B cell (primary cell): ENCODE data around the gene CYTL1.

Experiments used
- CTCF ChIP-seq: fragments of 200-600 bp; IDR thresholded peaks from one replicate; pipeline ENCODE4 v1.8.0; 2022; ENCODE audit warnings: antibody characterized with exemption, mild to moderate bottlenecking
- EZH2 ChIP-seq: IDR thresholded peaks from 2 replicates; pipeline ENCODE4 v1.6.1; 2012; ENCODE audit warnings: borderline replicate concordance, low read depth, mild to moderate bottlenecking, moderate library complexity, low read length; ENCODE audit not compliant: insufficient read depth, poor library complexity, severe bottlenecking

- no peak for TF ChIP-seq CTCF
- no peak for TF ChIP-seq EZH2
These were observed 17.0 kb upstream of the CYTL1 start for GRCh38 chr4:5036239-5036638.
